ENCODE measurements around the gene SYS1.

SYS1 gene

GRCh38 chr20:45387274-45387673 lies 24.3 kb downstream of the SYS1 start:
- TF ChIP-seq CTCF (IDR thresholded peaks at IDR 0.05): no peak

GRCh38 chr20:45390931-45391330 lies 28.0 kb downstream of the SYS1 start:
- no peak for TF ChIP-seq CTCF (IDR thresholded peaks at IDR 0.05)

GRCh38 chr20:45391559-45391958 lies 28.6 kb downstream of the SYS1 start:
- TF ChIP-seq CTCF (IDR thresholded peaks at IDR 0.05): no peak

- TF ChIP-seq CTCF (IDR thresholded peaks at IDR 0.05): peak; percentile 24; the same call in 1 of the 2 replicates
Measured at GRCh38 chr20:45392733-45393132, 29.8 kb downstream of the SYS1 start.

GRCh38 chr20:45394221-45395113 lies 31.5 kb downstream of the SYS1 start:
- TF ChIP-seq CTCF (IDR thresholded peaks at IDR 0.05): no peak

GRCh38 chr20:45395114-45395415 lies 32.1 kb downstream of the SYS1 start:
- TF ChIP-seq CTCF (IDR thresholded peaks at IDR 0.05): no peak

- TF ChIP-seq CTCF (IDR thresholded peaks at IDR 0.05): no peak
Measured at GRCh38 chr20:45399018-45399417, 36.1 kb downstream of the SYS1 start.
